Fibroblast of lung (primary cell): ENCODE measurements around the gene TTYH2.

Source experiments
- EZH2 ChIP-seq: IDR thresholded peaks from 2 replicates; pipeline ENCODE4 v1.5.1; 2012; ENCODE audit warnings: low read length, control low read depth, mild to moderate bottlenecking; ENCODE audit errors: missing control alignments
- TF ChIP-seq, protein P1 (sequence below), 2 donors: IDR thresholded peaks in 1 of 2; conservative IDR thresholded peaks in 1 of 2; 1 replicate in 1 of 2; 2 replicates in 1 of 2; pipeline ENCODE4 v1.5.1; 2011 to 2012; ENCODE audit warnings: low read length in 2 of 2, control low read depth in 1 of 2, inconsistent platforms in 1 of 2, low read depth in 1 of 2, mild to moderate bottlenecking in 1 of 2

DNA sequence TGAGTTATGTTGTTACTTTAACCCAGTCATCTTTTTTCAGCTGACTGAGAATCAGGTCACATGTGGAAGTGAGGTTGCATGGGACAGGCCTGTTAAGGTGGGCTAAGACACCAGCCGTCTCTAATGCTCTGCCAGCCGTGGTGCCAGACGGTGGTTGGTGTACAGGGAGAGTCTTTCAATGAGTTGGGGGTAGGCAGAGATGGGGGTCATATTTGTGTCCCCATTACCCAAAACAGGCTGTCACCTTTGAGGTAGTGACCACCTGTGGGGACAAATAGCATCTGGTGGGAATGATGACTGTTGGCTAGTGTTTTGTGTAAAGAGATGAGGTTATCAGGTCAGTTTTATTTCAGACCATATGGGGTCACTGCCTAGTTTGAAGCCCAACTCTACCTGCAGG is 8.1 kb upstream of the TTYH2 start:
- TF ChIP-seq, protein P1, sequence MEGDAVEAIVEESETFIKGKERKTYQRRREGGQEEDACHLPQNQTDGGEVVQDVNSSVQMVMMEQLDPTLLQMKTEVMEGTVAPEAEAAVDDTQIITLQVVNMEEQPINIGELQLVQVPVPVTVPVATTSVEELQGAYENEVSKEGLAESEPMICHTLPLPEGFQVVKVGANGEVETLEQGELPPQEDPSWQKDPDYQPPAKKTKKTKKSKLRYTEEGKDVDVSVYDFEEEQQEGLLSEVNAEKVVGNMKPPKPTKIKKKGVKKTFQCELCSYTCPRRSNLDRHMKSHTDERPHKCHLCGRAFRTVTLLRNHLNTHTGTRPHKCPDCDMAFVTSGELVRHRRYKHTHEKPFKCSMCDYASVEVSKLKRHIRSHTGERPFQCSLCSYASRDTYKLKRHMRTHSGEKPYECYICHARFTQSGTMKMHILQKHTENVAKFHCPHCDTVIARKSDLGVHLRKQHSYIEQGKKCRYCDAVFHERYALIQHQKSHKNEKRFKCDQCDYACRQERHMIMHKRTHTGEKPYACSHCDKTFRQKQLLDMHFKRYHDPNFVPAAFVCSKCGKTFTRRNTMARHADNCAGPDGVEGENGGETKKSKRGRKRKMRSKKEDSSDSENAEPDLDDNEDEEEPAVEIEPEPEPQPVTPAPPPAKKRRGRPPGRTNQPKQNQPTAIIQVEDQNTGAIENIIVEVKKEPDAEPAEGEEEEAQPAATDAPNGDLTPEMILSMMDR (conservative IDR thresholded peaks at IDR 0.05 in 1 of 2, IDR thresholded peaks at IDR 0.05 in 1 of 2; ENCODE audit: low read depth in 1 of 2, low read length in 2 of 2): no peak
- TF ChIP-seq EZH2: no peak
